ENCODE data around the gene TIGD6. TPM values are rescaled to one million over a fixed set of nuclear protein-coding genes. Genes with fewer than 3 reads are reported as not detected.

The TIGD6 gene
- total and polyA plus RNA-seq, 9 of the 15 experiments (the other 6 are each of a cell fraction or from before 2014, with no cell fraction given), result 1.8 to 6.3 (median 3.9) TPM

DNA sequence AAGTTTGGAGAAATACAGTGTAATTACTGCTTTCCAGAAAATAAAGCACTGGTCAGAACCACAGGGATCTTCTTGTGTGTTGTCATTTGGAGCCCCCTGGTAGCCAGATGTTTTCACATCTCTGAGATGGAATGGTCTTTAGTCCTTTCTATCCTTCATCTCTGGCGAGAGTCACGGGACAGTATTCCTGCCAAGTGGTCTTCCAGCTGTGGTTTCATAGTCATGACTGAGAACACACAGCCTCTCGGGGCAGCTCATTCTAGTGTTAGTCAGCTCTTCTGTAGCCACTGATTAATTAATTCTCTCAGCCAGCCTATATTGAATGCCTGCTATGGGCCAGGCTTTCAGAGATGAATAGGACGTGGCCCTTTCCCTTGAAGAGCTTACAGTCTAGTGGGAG is 34.2 kb upstream of the TIGD6 start:
- intact Hi-C loops (cut with micrococcal nuclease) (no loop called here), in situ Hi-C loops (cut with MboI) (no loop called here)
- ChIA-PET POLR2A (interaction anchor here (0.6 to 2.3 kb wide), 3 partner anchors 12 to 1739 kb away, joined by 3 to 11 read pairs (median 3); no protein-coding TSS in a partner anchor), CTCF (ENCODE audit: low intra/inter-chr PET ratio) (no interaction called here)
- no peak for ATAC-seq
- Histone ChIP-seq H3K4me1 (replicated peaks in 1 of 2; ENCODE audit: control insufficient read depth in 2 of 2, insufficient read depth in 2 of 2, low read length in 2 of 2) (no peaks in the 10 kb centered on the region), H3K4me2 (ENCODE audit: insufficient read depth, low read length) (no peak overlapping the region), H3K9me1 (ENCODE audit: control insufficient read depth, insufficient read depth, low read length) (no peaks in the 10 kb centered on the region), H3K27ac (ENCODE audit: extremely low read depth, low read depth, low read length) (no peak overlapping the region), H3K9me3 (replicated peaks; ENCODE audit: control insufficient read depth, insufficient read depth, low read depth, low read length) (no peaks in the 10 kb centered on the region), H3K79me2 (ENCODE audit: control insufficient read depth, insufficient read depth, low read length) (no peaks in the 10 kb centered on the region), H3K36me3 (ENCODE audit: control insufficient read depth, insufficient read depth, low read length) (peaks cover 97% of the 10 kb centered on the region), H3K9ac (ENCODE audit: insufficient read depth in 1 of 2, low read depth in 2 of 2, low read length in 2 of 2) (no peak overlapping the region), H4K20me1 (replicated peaks; ENCODE audit: control insufficient read depth, insufficient read depth, low read length) (no peaks in the 10 kb centered on the region), H3K27me3 (ENCODE audit: control insufficient read depth in 2 of 2, insufficient read depth in 2 of 2, low read length in 2 of 2) (no peaks in the 10 kb centered on the region), H3K4me3 (no peak overlapping the region), H2AFZ (ENCODE audit: low read depth, low read length) (no peak overlapping the region)
- no peak for FAIRE-seq
- no peak for TF ChIP-seq RBFOX2 (IDR thresholded peaks at IDR 0.05; ENCODE audit: low read depth, low read length)
- no peak for TF ChIP-seq HDAC1 (IDR thresholded peaks at IDR 0.05)
- no peak for TF ChIP-seq MYBL2 (IDR thresholded peaks at IDR 0.05; ENCODE audit: low read depth)
- TF ChIP-seq MYBL2 (CRISPR knock-in tag; IDR thresholded peaks at IDR 0.05; ENCODE audit: borderline replicate concordance), result no peak
- TF ChIP-seq KDM4B (IDR thresholded peaks at IDR 0.05; ENCODE audit: borderline replicate concordance in 2 of 2, low read depth in 1 of 2), result no peak
- no TSS peak for BruUV-seq (replicated peaks)
- 95% methylated on average over 4 of the region's 4 CpGs for WGBS (ENCODE audit: insufficient coverage, low coverage, missing lambda C conversion rate)
- no peak for DNase-seq (ENCODE audit: extremely low read depth in 1 of 4, low spot score in 3 of 4)

DNA sequence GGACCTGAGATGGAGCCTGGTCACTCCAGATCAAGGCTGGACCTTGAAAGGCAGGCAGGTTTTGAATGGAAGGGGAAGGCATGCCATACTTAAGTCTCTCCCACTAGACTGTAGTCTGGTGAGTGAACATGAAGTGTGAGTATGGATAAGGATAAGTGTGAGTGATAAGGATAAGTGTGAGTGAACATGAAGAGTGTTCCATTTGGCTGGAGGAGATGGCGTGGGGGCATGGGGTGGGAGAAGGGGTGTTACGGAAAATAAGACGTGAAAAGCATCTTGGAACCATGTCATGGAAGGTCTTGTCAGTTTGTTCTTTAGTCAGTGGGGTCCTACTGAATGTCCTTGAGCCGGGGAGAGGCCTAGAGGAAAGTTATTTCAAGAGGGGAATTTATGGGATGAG is 32.9 kb upstream of the TIGD6 start:
- DNase-seq (ENCODE audit: extremely low read depth in 1 of 4, low spot score in 3 of 4) (no peak), FAIRE-seq (no peak), ATAC-seq (no peak)
- Histone ChIP-seq H3K79me2 (ENCODE audit: control insufficient read depth, insufficient read depth, low read length) (no peaks in the 10 kb centered on the region; the same call in 2 of the 3 replicates), H4K20me1 (replicated peaks; ENCODE audit: control insufficient read depth, insufficient read depth, low read length) (no peaks in the 10 kb centered on the region), H3K27me3 (ENCODE audit: control insufficient read depth in 2 of 2, insufficient read depth in 2 of 2, low read length in 2 of 2) (no peaks in the 10 kb centered on the region), H3K4me1 (replicated peaks in 1 of 2; ENCODE audit: control insufficient read depth in 2 of 2, insufficient read depth in 2 of 2, low read length in 2 of 2) (no peaks in the 10 kb centered on the region), H3K36me3 (ENCODE audit: control insufficient read depth, insufficient read depth, low read length) (peaks cover 97% of the 10 kb centered on the region), H3K9me3 (replicated peaks; ENCODE audit: control insufficient read depth, insufficient read depth, low read depth, low read length) (no peaks in the 10 kb centered on the region), H3K27ac (ENCODE audit: extremely low read depth, low read depth, low read length) (no peak overlapping the region), H2AFZ (ENCODE audit: low read depth, low read length) (no peak overlapping the region), H3K4me2 (ENCODE audit: insufficient read depth, low read length) (no peak overlapping the region), H3K9me1 (ENCODE audit: control insufficient read depth, insufficient read depth, low read length) (no peaks in the 10 kb centered on the region), H3K4me3 (no peak overlapping the region), H3K9ac (ENCODE audit: insufficient read depth in 1 of 2, low read depth in 2 of 2, low read length in 2 of 2) (no peak overlapping the region)
- in situ Hi-C loops (cut with MboI), result no loop called here
- intact Hi-C loops (cut with micrococcal nuclease), result no loop called here
- no peak for TF ChIP-seq TARDBP (IDR thresholded peaks at IDR 0.05)
- TF ChIP-seq TRIM24 (IDR thresholded peaks at IDR 0.05), result no peak
- TF ChIP-seq PYGO2 (tag; IDR thresholded peaks at IDR 0.05), result no peak
- no peak for TF ChIP-seq RBM34 (IDR thresholded peaks at IDR 0.05; ENCODE audit: borderline replicate concordance, insufficient read depth, low read length)
- TF ChIP-seq, protein P1, sequence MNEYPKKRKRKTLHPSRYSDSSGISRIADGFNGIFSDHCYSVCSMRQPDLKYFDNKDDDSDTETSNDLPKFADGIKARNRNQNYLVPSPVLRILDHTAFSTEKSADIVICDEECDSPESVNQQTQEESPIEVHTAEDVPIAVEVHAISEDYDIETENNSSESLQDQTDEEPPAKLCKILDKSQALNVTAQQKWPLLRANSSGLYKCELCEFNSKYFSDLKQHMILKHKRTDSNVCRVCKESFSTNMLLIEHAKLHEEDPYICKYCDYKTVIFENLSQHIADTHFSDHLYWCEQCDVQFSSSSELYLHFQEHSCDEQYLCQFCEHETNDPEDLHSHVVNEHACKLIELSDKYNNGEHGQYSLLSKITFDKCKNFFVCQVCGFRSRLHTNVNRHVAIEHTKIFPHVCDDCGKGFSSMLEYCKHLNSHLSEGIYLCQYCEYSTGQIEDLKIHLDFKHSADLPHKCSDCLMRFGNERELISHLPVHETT (CRISPR knock-in tag; conservative IDR thresholded peaks at IDR 0.05 in 1 of 2, IDR thresholded peaks at IDR 0.05 in 1 of 2), result no peak
- TF ChIP-seq ZNF24 (IDR thresholded peaks at IDR 0.05), result no peak
- no peak for TF ChIP-seq ELF1 (tag; IDR thresholded peaks at IDR 0.05)
- TF ChIP-seq COPS2 (conservative IDR thresholded peaks at IDR 0.05), result no peak
- no TSS peak for BruUV-seq (replicated peaks)
- POLR2A ChIA-PET, result interaction anchor here (1.0 to 2.3 kb wide), 2 partner anchors 15 to 21 kb away, joined by 5 to 11 read pairs; no protein-coding TSS in a partner anchor
- CTCF ChIA-PET (ENCODE audit: low intra/inter-chr PET ratio), result no interaction called here
- WGBS (ENCODE audit: insufficient coverage, low coverage, missing lambda C conversion rate), result 90% methylated on average over 2 of the region's 4 CpGs
